T-helper 1 cell treated with Interleukin-12 subunit alpha and Interleukin-12 subunit beta and Interleukin-4 antibody, amounts not matched to agents 30 μg/mL and 1 μg/mL, for 36 hours (primary cell): ENCODE measurements around the gene GLOD4.
"Not testable (repeated sequence)": the region's sequence is repeated elsewhere in the genome, so short reads cannot be mapped to it uniquely, and the experiment has no call there.

Experiments used
- H3K27ac Mint-ChIP-seq: one replicate; pipeline ENCODE4 v1.8.0; 2021; ENCODE audit warnings: mild to moderate bottlenecking, mixed read lengths
- H3K27me3 Mint-ChIP-seq: one replicate; pipeline ENCODE4 v1.8.0; 2021; ENCODE audit warnings: low read depth, mixed read lengths
- H3K36me3 Mint-ChIP-seq: one replicate; pipeline ENCODE4 v1.8.0; 2021; ENCODE audit warnings: low read depth, mixed read lengths
- H3K4me1 Mint-ChIP-seq: one replicate; pipeline ENCODE4 v1.8.0; 2021; ENCODE audit warnings: low read depth, mixed read lengths
- H3K4me3 Mint-ChIP-seq: one replicate; pipeline ENCODE4 v1.8.0; 2021; ENCODE audit warnings: mild to moderate bottlenecking, moderate library complexity, mixed read lengths
- H3K9me3 Mint-ChIP-seq: one replicate; pipeline ENCODE4 v1.8.0; 2021; ENCODE audit warnings: mixed read lengths

Gene GLOD4

DNA sequence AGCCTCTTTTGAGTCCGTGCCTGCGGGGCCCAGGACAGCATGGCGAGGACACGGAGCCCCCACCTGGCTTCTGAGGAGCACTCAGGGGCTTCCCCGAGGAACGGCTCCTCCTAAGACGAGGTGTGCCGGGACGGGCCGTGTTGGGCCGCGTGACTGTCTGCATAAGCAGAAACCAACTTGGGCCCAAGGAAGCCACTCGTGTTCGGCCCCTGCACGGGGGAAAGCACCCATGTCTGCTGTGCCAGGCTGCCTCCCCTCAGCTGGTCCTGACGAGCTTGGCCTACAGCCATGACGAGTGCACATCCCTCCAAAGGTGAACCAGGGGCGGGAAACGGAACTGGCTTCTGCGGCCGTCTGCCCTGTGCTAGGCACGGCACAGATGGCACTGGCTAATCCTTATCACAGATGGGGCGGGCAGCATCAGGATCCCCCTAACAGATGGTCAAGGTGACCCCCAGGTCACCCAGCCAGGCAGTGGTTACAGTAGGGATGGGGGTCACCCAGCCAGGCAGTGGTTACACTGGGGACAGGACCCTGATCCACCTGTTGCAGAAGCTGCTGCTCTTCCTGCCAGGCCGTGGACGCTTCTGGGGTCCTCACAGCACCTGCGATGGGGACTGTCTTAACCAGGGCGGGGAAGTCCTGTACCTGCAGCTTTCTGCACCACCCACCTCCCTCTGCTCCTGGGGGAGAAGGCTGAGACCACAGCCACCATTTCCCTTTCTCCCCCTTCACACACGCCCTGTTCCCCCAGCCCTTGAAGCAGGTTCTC, 25.6 kb upstream of the GLOD4 start:
- Mint-ChIP-seq H3K27me3 (no peaks in the 10 kb centered on the region), H3K4me3 (no peak overlapping the region), H3K27ac (no peak overlapping the region), H3K9me3 (peaks cover 4% of the 10 kb centered on the region), H3K36me3 (no peaks in the 10 kb centered on the region), H3K4me1 (no peaks in the 10 kb centered on the region)

GRCh38 chr17:806781-807522, 24.9 kb upstream of the GLOD4 start:
- Mint-ChIP-seq H3K9me3 (no peaks in the 10 kb centered on the region), H3K4me1 (no peaks in the 10 kb centered on the region), H3K27me3 (no peaks in the 10 kb centered on the region), H3K4me3 (no peak overlapping the region), H3K36me3 (no peaks in the 10 kb centered on the region), H3K27ac (no peak overlapping the region)

DNA sequence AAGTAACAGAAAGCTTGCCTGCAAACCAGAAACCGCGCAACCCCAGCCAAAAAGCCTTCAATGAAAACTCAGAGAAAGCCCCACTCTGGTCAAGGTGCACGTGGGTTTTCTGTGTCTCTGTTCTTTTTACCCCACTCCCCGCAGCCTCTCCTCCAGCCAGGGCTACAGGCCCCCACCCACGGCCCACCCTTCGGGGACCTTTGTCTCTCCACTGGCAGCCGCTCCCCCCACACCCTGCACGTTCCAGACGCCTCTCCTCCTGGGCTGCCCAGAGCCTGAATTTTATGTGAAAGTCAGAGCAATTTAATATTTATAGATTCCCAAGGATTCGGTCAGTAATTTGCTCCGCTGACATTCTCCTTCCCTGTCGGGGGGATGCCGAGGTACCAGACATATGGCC, 24.3 kb upstream of the GLOD4 start:
- Mint-ChIP-seq H3K36me3 (no peaks in the 10 kb centered on the region), H3K27me3 (no peaks in the 10 kb centered on the region), H3K4me1 (no peaks in the 10 kb centered on the region), H3K27ac (no peak overlapping the region), H3K4me3 (no peak overlapping the region), H3K9me3 (no peaks in the 10 kb centered on the region)

GRCh38 chr17:805886-806285, 23.8 kb upstream of the GLOD4 start:
- not testable (repeated sequence) for H3K4me1 Mint-ChIP-seq, H3K27me3 Mint-ChIP-seq, H3K36me3 Mint-ChIP-seq, H3K4me3 Mint-ChIP-seq, H3K27ac Mint-ChIP-seq, H3K9me3 Mint-ChIP-seq

DNA sequence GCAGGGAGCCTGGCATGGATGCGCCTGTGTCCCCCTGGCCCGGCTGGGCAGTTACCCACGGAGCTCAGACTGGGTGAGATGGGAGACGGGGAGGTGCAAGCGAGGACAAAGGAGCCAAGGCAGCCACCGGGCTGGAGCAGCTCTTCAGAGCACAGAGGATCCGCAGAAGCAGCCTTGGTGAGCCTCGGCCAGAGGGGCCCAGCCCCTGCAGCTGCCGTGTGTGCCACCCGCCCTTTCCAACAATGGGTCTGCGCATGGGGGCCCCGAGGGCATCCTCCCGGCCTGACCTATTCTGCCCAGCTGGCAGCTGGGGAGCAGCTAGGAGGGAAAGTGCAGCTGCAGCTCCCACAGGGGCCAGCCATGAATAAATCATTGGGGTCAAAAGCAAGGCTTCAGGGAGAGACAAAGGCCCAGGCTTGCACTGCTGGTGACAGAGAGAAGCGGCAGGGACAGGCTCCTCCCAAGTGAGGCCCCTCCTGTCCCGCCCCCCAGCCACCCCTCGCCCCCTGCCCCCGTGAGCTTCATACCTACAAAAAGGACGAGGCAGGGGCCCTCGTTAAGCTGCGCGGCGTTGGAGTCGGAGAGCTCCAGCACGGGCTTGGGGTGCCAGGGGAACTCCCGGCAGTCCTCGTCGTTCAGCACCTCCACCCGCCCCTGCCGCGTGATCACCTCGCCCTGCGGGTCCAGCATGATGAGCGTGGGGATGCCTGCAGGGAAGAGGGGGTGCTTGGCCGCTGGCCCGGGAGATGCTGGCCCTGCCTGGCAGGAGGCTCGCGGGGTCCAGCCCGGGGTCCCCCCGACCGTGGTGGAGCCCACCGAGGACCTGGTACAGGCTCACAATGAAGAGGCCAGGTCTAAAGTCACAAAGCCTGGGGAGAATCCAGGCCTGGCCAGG, 22.7 kb upstream of the GLOD4 start:
- Mint-ChIP-seq H3K9me3 (no peaks in the 10 kb centered on the region), H3K4me3 (no peak overlapping the region), H3K36me3 (no peaks in the 10 kb centered on the region), H3K27ac (no peak overlapping the region), H3K27me3 (no peaks in the 10 kb centered on the region), H3K4me1 (no peaks in the 10 kb centered on the region)

GRCh38 chr17:802901-803881, 21.1 kb upstream of the GLOD4 start:
- Mint-ChIP-seq H3K27ac (no peak overlapping the region), H3K27me3 (no peaks in the 10 kb centered on the region), H3K36me3 (no peaks in the 10 kb centered on the region), H3K4me3 (no peak overlapping the region), H3K4me1 (no peaks in the 10 kb centered on the region), H3K9me3 (no peaks in the 10 kb centered on the region)

GRCh38 chr17:802481-802880, 20.4 kb upstream of the GLOD4 start:
- Mint-ChIP-seq H3K27me3 (no peaks in the 10 kb centered on the region), H3K36me3 (no peaks in the 10 kb centered on the region), H3K4me1 (no peaks in the 10 kb centered on the region), H3K9me3 (no peaks in the 10 kb centered on the region), H3K27ac (no peak overlapping the region), H3K4me3 (no peak overlapping the region)

DNA sequence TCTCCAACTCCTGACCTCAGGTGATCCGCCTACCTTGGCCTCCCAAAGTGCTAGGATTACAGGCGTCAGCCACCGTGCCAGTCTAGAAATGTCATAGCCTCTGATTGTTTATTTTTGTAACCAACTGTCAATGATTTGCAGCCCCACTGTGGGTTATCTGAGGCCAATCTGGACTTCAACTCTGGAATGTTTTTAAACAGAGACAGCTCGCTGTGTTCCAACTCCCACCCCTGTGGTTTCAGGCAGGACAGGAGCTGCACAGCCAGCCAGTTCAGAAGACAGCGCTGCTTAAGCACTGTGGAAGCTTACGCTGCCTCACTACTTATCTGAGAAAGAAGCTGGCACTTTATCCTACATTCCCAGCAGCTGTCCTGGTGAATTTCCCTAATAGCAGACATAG, 19.6 kb upstream of the GLOD4 start:
- Mint-ChIP-seq H3K4me3 (no peak overlapping the region), H3K9me3 (no peaks in the 10 kb centered on the region), H3K27ac (no peak overlapping the region), H3K4me1 (no peaks in the 10 kb centered on the region), H3K27me3 (no peaks in the 10 kb centered on the region), H3K36me3 (no peaks in the 10 kb centered on the region)

- Mint-ChIP-seq H3K27ac (no peak overlapping the region), H3K4me3 (no peak overlapping the region), H3K27me3 (no peaks in the 10 kb centered on the region), H3K4me1 (no peaks in the 10 kb centered on the region), H3K36me3 (no peaks in the 10 kb centered on the region), H3K9me3 (no peaks in the 10 kb centered on the region)
Observed at GRCh38 chr17:800446-801242, 18.6 kb upstream of the GLOD4 start.

DNA sequence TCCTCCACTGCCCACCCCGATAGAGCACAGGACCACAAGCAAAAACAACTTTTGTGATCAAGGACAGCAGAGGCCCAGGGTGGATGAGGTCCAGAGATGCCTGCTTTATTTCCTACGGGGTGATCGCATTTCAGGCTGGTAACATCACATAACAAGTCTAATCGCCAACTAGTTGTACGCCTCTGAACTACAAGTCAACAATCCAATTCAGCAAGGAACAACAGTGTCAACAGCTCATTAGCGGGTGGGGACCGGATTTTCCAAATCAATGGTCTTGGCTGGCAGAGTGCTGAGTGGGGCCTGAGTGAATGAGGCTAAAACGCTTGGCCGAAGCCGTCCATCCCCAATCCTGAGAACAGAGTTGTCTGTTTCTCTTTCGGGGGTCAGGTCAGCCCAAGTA, 17.2 kb upstream of the GLOD4 start:
- H3K4me1 Mint-ChIP-seq, result peaks cover 7% of the 10 kb centered on the region
- no peak overlapping the region for H3K4me3 Mint-ChIP-seq
- H3K36me3 Mint-ChIP-seq, result no peaks in the 10 kb centered on the region
- no peaks in the 10 kb centered on the region for H3K9me3 Mint-ChIP-seq
- H3K27ac Mint-ChIP-seq, result no peak overlapping the region
- H3K27me3 Mint-ChIP-seq, result no peaks in the 10 kb centered on the region

DNA sequence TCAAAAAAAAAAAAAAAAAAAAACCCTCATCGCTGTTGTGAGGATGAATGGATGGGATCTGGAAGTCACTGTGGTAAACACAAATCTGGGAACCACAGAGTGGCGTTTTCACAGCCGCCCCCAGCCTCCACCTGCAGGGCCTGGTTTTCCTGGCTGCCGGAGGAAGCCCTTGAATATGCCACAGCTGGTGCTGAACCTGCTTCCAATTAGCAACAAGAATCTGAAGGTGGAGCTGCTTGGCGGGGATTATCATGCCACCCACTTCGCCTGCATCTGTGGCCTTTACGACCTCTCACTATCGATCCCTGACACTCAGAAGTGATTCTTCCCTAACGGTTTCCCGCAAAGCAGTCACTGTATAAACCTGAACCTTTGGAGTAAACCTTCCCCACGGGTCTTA, 16.2 kb upstream of the GLOD4 start:
- Mint-ChIP-seq H3K4me1 (peaks cover 7% of the 10 kb centered on the region), H3K27me3 (no peaks in the 10 kb centered on the region), H3K36me3 (no peaks in the 10 kb centered on the region), H3K27ac (no peak overlapping the region), H3K4me3 (no peak overlapping the region), H3K9me3 (no peaks in the 10 kb centered on the region)

DNA sequence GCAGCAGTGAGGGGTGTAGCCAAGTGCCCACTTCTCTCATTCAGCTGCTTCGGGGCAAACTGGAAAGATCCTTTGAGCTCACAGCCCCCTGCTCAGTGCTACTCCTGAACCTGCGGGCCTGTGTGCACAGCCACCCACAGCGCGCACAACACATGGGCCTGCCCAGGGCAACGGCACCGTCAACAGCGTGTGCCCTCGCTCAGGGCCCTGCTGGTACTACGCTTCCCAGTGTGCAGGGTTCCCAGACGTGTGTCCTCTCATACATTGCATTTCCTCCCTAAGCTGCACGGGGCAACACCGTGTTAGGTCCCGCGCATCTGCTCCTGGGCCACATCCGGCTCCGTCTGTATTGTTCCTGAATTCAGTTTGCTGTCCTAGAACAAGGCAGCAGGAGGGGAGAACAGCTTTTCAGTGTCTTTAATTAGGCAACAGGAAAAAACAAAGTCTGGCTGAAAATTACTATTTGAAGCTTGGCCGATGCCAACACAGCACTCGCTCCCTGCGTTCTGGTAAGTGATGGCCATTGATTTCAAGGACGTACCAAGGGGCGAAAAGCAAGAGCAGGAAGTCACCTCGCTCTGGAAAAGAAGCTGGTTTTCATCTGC, 15.3 kb upstream of the GLOD4 start:
- H3K36me3 Mint-ChIP-seq, result no peaks in the 10 kb centered on the region
- H3K27ac Mint-ChIP-seq, result no peak overlapping the region
- peaks cover 7% of the 10 kb centered on the region for H3K4me1 Mint-ChIP-seq
- H3K9me3 Mint-ChIP-seq, result no peaks in the 10 kb centered on the region
- H3K4me3 Mint-ChIP-seq, result no peak overlapping the region
- no peaks in the 10 kb centered on the region for H3K27me3 Mint-ChIP-seq

DNA sequence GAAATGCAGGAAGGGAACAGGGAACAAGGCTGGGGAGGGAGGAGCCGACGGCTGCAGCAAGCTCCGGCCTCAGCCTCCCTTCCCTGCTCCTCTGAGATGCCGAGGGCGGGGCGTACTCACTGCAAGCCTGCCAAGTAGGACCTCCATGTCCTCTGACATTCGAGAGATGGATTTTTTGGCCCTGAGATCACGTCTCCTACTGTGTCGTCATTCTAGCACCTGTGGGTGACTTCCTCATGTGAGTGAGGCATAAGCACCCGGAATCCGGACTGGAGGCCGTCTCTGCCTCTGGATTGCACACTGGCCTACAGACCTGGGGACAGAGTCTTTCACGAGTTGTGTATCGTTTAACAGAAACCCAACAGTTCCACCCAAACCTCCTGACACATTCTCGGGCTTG, 14.5 kb upstream of the GLOD4 start:
- H3K9me3 Mint-ChIP-seq, result no peaks in the 10 kb centered on the region
- H3K4me1 Mint-ChIP-seq, result peaks cover 7% of the 10 kb centered on the region
- no peak overlapping the region for H3K27ac Mint-ChIP-seq
- no peak overlapping the region for H3K4me3 Mint-ChIP-seq
- H3K27me3 Mint-ChIP-seq, result no peaks in the 10 kb centered on the region
- no peaks in the 10 kb centered on the region for H3K36me3 Mint-ChIP-seq
